Middle frontal gyrus (tissue), 1 donor: ENCODE results near the gene ZNF622.

Experiments
- DNase-seq: peaks from one replicate; pipeline ENCODE4 v3.0.0-alpha.2; 2015; ENCODE audit warnings: low spot score; ENCODE audit errors: extremely low spot score

Gene ZNF622, protein sequence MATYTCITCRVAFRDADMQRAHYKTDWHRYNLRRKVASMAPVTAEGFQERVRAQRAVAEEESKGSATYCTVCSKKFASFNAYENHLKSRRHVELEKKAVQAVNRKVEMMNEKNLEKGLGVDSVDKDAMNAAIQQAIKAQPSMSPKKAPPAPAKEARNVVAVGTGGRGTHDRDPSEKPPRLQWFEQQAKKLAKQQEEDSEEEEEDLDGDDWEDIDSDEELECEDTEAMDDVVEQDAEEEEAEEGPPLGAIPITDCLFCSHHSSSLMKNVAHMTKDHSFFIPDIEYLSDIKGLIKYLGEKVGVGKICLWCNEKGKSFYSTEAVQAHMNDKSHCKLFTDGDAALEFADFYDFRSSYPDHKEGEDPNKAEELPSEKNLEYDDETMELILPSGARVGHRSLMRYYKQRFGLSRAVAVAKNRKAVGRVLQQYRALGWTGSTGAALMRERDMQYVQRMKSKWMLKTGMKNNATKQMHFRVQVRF

DNA sequence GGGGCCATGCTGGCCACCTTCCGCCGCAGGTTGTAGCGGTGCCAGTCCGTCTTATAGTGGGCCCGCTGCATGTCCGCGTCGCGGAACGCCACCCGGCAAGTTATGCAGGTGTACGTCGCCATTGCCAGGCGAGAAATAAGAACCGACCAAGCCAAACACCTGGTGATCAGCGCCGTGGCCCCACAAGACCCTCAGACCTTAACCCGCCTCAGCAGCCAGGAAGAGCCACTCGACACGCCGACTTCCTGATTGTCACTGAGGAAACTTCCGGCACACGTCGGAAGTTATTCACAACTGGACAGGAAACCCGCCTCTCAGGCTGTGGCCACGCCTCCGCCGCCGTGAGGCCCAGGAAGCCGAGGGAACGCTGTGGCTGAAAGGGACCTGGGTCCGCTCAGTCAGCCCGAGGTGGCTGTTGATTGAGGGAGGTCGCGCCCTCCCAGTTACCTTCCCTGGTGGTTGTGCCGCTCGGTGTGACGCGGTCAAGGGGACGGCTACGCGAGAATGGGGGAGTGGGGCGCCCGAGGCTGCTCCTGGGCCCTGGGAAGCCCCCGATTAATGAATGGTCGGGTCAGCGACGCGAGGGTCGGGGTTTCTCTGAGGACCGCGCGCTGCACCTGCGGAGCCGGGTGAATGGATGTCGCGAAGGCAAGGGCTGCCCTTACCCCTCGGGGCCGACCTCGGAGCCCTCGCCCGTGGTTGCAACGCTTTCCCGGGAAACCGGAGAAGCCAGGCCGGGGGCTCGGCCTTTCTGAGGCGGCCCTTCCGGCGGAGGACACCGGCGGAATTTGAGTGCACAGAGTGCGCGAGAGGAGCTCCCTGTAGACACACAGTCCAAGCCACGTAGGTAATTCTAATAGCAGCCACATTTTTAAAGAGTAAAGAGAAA lies at the start of gene ZNF622:
Gene ZNF622, minus strand, starts transcription at position 257 of the 889 bp plus-strand sequence. Its CDS starts 135 bp downstream, at position 122.
- DNase-seq: peak; percentile 90

DNA sequence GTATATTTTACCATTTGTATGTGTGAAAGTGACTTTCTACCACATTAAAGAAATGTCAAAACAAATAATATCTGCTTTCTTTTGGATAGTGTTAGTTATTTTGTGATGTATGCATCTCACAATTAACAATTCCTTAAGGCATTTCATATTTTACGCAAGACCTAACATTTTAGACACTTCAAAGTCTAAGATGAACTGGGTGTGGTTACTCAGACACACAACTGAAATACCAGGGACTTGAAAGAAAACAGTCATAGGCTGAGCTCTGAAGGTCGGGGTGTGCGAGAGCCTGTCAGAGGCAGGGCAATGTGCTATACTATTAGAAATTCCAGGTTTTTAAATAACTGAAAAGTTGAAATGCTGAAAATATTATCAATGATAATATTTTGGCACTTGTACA lies 44.5 kb upstream of the ZNF622 start:
- DNase-seq: no peak

DNA sequence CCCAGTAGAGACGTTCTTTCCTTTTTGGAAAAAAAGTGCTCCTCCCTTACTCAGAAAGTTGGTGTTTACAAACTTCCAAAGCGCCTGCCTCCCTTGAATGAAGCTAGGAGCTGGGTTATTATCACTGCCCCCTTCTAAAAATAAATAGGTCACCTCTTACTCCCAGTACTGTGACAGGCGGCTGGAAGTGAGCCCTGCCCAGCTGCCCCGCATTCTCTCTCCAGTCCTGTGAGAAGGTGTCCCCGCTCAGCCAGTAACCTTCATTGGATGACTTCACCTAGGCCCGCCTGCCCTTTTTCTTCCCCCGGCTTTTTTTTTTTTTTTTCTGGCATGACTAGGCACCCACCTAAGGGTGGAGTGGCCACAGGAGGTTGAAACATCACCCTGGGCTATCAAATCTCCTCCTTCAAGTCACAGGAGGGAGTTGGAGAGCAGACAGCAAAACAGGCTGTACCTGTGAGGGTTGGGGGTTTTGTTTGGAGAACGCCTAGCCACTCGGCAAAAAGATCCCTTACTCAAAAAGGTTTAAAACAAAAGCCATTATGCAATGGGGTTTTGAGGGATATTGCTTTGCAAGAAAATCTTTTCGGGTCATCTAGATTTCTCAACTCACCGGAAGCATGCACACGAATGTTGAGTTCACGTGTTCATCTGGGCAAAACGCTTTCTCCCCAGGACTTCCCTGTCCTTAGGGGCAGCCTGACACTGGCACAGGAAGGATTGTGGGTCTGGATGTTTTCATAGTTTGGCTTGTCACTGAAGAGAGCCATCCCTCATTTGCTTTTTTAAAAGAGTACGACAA lies 43.3 kb upstream of the ZNF622 start:
- no peak for DNase-seq

DNA sequence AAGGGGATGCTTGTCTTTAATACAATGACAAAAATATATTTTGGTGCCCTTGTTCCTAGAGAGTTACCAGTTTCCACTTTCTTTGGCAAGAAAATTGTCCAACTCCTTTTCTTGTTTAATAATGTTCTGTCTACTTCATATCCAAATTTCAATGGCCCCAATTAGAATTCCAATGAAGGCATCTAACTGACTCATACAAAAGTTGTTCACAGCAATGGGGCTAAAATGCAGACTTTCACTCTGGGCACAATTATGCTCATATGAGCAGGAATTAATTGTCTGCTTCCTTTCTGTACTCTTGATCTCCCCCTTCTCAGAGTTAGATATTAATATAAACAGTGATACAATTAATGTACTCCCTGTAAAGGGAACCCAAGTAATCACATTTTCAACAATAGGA lies 42.1 kb upstream of the ZNF622 start:
- DNase-seq: no peak

DNA sequence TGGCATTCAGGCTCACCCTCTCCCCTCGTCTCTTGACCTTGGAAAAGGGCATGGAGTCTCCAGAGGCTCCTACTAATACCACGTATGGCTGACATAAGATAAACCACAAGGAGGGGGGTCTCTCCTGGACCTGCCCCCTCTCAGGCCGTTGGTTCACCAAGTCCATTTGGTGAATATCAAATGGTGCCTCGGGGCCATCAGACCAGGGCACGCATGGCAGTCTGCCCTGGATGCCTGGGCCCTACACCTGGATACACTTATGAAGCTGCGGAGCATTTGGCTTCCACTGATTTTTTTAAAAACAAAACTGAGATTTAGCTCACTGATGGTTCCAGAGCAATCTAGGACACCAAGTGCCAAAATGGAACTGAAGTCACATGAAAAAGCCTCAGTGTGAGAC lies 40.3 kb upstream of the ZNF622 start:
- DNase-seq: no peak

DNA sequence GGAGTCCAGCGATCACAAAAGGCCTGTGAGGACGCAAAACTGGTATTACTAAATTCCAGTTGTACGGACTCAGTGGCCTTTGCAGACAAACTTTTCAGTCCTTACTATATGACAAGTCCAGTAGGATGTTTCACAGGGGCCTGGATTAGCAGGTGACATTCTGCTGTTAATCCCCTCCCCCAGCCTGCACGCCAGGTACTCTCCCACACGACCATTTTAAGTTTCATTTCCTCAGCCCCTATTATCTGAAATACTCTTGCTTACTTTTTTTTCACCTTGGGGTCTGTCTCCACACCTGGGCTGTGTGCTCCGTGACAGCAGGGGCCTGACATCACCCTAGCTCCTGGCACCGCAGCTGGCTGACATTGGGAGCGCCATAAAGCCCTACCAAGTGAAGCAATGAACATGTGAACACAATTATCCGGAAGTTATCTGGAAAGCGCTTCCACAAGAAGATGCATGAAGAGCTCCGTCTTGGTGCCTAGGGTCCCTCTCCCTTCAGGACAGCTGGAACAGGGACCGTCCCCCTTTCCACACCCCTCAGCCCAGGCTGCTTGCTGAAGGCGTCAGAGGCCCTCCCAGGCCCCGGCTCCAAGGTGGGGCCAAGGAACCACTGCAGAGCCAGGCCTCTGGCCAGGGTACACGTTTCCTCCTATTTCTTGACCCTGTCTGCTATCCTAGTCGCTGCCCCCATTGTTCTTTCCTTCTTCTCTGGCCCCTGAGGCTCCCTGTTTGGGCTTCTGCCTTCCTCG lies 39.7 kb upstream of the ZNF622 start:
- DNase-seq: no peak

DNA sequence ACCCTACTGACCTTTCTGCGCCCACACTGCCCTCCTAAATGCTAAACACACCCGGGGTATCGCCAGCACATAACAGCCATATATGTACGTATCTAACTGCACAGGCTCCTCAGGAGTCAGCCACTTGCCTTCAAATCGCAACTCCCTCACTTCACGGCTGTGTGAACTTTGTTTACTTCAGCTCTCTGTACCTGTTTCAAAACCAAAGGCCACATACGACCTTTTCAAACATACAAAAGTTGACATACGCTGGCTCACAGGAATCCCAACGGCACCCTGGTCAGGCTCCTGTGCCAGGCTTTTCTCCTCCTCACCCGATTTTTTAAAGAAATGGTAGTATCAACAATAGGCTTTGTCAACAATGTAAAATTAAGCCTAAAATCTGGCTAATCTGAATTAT lies 39.0 kb upstream of the ZNF622 start:
- DNase-seq: no peak

DNA sequence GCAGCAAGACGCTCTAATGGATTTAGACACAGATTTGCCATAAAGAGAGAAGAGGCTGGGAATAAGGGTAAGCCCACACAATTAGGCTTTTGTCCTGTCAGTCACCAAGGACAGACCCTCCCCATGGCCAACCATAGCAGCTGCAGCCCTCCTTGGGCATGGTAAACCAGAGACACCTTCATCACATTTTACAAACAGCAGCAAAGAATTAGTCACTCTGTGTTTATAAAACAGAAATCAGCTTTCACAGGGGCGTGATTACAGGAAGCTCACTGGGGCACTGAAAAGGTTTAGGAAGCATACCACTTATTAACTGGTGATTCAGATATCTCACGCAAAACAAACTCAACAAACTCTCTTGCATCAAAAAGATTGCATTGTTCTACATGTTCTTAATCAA lies 37.3 kb upstream of the ZNF622 start:
- DNase-seq: no peak

DNA sequence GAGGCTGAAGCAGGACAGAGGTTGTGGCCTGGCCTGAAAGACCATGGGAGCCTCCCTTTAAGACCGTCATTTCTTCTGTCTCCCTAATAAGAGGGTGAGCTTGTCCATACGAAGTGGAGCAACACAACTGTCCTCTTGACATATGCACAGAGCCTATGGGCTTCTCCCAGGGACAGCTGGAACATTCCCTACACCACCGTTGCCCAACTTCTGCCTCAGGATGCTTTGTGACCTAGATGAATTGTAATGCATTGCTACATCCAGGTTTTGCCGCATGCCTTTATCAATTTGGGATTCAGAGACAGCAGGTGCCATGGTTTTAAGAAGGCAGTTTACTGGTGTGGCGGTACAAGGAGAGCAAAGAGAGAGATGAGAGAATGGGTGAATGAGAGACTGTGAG lies 34.4 kb upstream of the ZNF622 start:
- no peak for DNase-seq

DNA sequence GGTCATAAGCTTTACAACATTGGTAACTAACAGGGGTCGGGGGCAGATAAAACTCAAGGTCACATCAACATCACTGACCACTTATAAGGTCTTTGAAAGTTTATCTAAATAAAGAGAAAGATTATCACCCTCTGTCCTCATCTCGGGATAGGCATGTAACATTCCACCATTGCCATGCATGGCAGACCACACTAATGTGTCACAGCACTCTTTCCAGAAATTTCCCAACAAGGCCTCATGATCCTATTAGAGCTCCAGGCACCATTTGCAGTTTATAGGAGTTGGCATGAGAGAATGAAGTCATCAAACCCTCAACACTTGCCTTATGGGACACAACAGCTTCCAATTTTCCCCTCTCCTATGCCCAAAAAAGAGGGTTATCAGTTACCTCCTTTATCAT lies 31.9 kb upstream of the ZNF622 start:
- no peak for DNase-seq

DNA sequence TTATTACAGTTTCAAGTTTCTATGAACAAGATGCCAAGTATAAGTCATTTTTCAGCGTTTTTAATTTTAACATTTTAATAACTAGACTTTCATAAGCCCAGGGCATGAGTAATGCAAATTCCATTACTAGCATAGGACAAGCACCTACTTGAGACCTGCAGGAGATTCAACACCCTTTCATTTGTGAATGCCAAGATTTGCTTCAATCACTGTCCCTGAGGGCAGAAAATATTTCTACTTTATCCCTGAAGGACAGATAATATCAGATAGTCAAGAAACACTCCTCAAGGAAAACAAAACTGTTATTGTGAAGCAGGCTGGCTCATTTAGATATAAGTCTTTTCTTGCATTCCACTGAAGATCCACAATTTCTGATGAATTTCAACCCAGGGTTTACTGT lies 27.7 kb upstream of the ZNF622 start:
- no peak for DNase-seq

DNA sequence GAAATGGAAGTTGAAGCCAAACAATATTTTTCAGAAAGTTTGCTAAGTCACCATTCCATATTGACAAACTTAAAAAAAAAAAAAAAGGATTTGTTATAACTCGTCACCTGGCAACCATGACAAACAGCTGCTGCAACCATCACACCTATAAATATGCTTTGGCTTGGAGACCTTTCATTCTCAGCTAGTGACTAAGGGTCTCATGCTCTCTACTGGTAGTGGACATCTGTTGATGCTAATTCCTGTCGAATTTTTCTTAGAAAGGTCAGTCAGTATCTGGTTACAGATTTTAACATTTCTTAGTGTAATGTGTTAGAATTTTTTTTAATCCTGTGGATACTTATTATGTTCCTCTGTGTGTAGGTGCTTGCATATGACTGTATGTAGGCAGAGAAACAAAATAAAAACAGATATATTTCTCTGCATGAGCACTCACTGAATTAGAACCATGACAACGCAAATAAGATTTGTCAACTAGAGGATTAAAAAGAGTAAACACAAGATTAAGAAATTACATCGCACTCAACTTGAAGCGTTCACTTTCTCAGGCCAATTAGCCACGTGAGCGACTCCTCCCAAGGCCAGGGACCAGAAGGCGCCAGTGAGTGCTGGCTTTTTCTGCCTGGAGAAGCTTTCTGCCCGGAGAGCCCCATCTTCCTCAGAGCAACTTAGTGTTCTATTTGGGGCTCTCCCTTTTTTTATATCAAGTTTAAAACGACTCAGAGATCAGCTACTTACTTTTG lies 27.0 kb upstream of the ZNF622 start:
- DNase-seq: no peak

DNA sequence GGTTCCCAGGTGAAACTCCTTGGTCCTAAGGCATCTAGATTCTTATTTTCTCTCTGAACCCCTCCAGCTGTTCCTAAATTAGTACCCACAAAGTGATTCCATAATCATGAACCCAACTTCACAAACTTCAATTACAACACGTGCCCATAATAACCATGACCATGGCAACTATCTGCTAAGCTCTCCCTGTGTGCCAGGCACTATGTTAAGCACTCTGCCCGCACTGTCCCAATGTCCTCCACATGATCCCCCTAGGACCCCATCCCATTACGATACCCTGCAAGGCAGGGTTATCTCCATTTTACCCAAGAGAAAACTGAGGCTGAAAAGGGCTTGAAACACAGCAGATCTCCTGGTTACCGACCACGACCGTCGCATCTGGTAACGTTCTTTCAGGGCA lies 25.3 kb upstream of the ZNF622 start:
- no peak for DNase-seq

DNA sequence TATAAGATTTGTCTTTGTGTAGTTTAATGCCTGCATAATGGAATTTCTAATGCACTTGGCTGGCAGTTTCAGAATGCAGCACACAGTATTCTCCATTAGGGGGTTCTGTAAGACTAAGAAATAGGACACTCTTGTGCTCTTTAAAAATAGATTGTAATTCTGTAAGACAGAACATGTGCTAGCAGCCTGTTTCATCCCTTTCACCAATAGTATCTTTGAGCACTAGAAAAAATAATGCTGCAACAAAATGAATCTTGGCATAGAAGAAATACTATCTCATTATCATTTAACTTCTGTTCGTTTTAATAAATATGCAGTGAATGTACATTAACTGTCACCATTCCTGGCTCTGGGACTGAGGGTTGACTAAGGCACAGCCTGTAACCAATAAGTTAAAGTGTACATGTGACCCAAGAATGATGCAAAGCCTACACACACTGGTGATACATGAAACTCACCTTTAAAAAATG lies 23.8 kb upstream of the ZNF622 start:
- peak; percentile 66 for DNase-seq

DNA sequence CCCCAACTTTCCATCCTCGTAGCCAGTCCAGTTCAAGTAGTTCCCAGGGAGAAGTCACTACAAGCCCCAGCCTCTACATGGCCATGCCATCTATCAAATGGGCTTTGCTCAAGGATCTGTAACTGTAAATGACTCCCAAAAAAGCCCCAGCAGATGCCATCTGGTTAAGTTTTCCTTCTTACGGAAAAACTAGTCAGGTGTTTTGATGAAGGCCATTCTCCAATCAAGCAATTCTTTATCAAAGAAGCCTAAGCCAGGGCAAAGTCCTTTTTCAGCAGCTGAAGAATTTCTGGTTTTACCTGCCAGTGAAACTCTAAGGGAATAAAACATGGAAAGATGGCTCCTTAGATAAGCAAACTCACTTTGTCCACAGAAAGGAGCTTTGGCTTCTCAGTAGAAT lies 21.9 kb upstream of the ZNF622 start:
- DNase-seq: no peak

DNA sequence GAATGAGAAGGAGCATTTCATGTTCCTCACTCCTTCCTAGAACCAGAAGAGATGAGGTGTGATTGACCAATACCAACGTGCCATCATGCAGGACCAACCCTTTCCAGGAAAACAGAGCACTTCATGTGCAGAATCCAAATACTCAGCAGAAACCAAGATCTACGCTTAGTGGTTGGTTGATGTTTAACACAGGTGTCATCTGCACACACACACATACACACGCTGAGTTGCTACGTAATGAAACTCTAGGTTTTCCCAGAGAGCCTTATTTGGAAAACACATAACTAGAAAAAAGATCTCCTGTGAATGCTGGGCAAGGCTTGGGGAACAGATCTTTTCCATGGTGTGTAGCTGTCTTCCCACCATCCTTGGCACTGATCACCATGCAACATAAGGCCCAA lies 21.1 kb upstream of the ZNF622 start:
- no peak for DNase-seq

DNA sequence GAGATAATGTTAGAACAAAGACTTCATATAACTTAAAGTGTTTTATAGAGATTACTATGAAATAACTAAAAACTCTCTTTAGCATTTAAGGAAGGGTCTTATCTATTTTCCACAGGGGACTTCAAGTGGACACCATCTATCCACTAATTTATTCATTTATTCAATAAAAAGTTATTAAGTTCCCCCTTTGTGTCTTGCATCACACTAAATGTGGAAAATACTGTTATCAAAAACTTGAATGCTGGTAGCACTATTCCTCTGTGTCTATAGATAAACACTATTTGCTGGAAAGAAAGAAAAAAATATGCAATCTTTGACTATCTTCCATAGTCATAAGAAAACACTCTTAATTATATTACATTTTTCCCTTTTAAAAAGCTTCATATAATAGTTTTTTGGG lies 20.1 kb upstream of the ZNF622 start:
- no peak for DNase-seq

DNA sequence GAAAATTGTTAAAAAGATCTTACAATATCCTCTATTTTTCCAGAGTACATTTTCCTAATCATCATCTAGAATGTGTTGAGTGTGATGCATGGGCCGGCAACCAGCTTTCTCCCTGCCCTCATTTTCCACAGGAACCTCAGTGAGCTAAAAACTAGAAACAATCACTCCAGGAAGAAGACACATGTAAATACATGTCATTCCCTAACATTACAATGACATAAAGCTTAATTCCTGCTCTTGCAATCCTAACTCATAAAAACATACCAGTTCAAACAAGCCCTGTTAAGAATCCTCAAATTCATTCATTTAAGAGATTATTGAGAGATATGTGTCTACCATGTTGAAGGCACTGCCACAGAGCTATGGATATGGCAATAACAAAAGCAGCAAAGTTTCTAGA lies 18.5 kb upstream of the ZNF622 start:
- DNase-seq: no peak

DNA sequence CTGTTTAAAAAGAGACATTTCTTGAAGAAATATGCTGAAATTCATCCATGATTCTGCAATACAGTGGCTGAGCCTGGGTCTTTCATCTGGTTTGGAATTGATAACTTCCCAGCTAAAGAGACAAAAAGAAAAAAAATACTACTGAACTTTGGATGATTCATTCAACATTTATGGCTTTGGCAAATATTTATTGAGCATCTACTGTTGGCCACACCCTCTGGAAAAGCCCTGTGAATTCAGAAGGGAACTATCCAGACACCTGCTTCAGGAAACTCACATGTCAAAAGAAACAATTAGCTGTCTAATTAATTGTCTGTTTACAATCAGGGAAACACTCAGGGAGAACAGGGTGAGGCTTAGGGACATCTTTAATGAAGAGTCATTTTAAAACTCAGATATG lies 17.8 kb upstream of the ZNF622 start:
- no peak for DNase-seq

DNA sequence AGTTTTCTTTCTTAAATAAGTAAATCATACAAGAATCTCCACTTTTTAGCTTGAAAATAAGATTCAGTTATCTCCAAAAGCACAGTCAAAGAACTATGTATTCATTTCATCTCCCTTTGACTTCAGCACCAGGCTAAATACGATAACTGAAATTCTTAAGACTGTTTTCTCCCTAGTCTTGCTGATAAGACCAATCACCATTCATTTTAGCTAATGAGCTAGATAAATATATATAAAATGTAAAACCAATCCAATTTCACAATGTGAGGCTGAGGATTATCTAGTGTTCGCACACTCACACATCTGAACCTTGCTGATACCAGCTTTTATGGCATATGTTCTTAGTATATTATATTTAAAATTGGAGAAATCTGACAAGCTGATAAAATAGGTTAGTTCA lies 17.3 kb upstream of the ZNF622 start:
- no peak for DNase-seq
